A673 (cell line): Measurements from ENCODE around the gene ZFP3. TPM values are rescaled to one million over a fixed set of nuclear protein-coding genes. Genes with fewer than 3 reads are reported as not detected.
"Not testable (repeated sequence)": the region's sequence is repeated elsewhere in the genome, so short reads cannot be mapped to it uniquely, and the experiment has no call there.

Experiments
- BruUV-seq: library from RNA; stranded (reverse); fragments of 400-500 nt; replicated peaks from 2 replicates; lab custom pipeline; 2021; lab: Mats Ljungman, UMichigan
- CTCF ChIA-PET: fragments of 300-600 bp; sonication (Branson Sonifier 250); formaldehyde crosslinking; loops from one replicate; lab custom pipeline; 2022; ENCODE audit warnings: antibody characterized with exemption; lab: Charles Lee
- POLR2A ChIA-PET: fragments of 300-600 bp; sonication (Branson Sonifier 250); formaldehyde crosslinking; loops from one replicate; lab custom pipeline; 2022; ENCODE audit warnings: antibody characterized with exemption; ENCODE audit not compliant: low non-redundant PET; lab: Charles Lee
- DNase-seq: peaks from one replicate; pipeline ENCODE4 v3.0.0-alpha.2; 2015; ENCODE audit warnings: low spot score
- H3K27ac ChIP-seq: fragments of 200-600 bp; sonication (generic); 2 replicates; pipeline ENCODE4 v1.5.1; 2016; ENCODE audit warnings: mixed run types, low read depth, mild to moderate bottlenecking, mixed read lengths, antibody characterized with exemption, low read length; ENCODE audit not compliant: poor library complexity, severe bottlenecking
- H3K27me3 ChIP-seq: fragments of 200-600 bp; sonication (generic); replicated peaks from 2 replicates; pipeline ENCODE4 v1.6.1; 2017; ENCODE audit warnings: mixed run types, low read depth, mild to moderate bottlenecking, mixed read lengths, antibody characterized with exemption, low read length; ENCODE audit not compliant: insufficient read depth, poor library complexity
- H3K36me3 ChIP-seq: fragments of 200-600 bp; sonication (generic); 2 replicates; pipeline ENCODE4 v1.6.1; 2016; ENCODE audit warnings: mixed run types, mild to moderate bottlenecking, mixed read lengths, antibody characterized with exemption, low read length; ENCODE audit not compliant: insufficient read depth, poor library complexity, severe bottlenecking
- H3K4me1 ChIP-seq: fragments of 200-600 bp; sonication (generic); 2 replicates; pipeline ENCODE4 v1.6.1; 2017; ENCODE audit warnings: mixed run types, mild to moderate bottlenecking, mixed read lengths, antibody characterized with exemption, low read length; ENCODE audit not compliant: insufficient read depth, poor library complexity, severe bottlenecking
- H3K4me3 ChIP-seq: fragments of 200-600 bp; sonication (generic); 2 replicates; pipeline ENCODE4 v1.5.1; 2016; ENCODE audit warnings: low read depth, mixed run types, mild to moderate bottlenecking, mixed read lengths, low read length; ENCODE audit not compliant: poor library complexity, severe bottlenecking
- H3K9me3 ChIP-seq: fragments of 200-600 bp; sonication (generic); 2 replicates; pipeline ENCODE4 v1.6.1; 2016; ENCODE audit warnings: mixed run types, low read depth, mild to moderate bottlenecking, mixed read lengths, antibody characterized with exemption, low read length; ENCODE audit not compliant: poor library complexity, severe bottlenecking
- EZH2 ChIP-seq: fragments of 200-600 bp; sonication (generic); IDR thresholded peaks from 2 replicates; pipeline ENCODE4 v1.6.1; 2017; ENCODE audit warnings: borderline replicate concordance, low read depth, mild to moderate bottlenecking, mixed read lengths, antibody characterized with exemption, low read length; ENCODE audit not compliant: poor library complexity, severe bottlenecking
- intact Hi-C: fragments of 100-400 bp; cut with micrococcal nuclease; formaldehyde crosslinking; loops from one replicate; pipeline ENCODE4 v1.10.0; 2022; ENCODE audit not compliant: unreplicated experiment
- total RNA-seq: library from RNA; stranded (reverse); gene quantifications from 2 replicates; pipeline ENCODE4 v1.2.3, GENCODE V29; 2021
- TF ChIP-seq, protein P1 (sequence below): fragments of 300-800, 200-600 bp; sonication (generic); conservative IDR thresholded peaks from 2 replicates; pipeline ENCODE4 v1.5.1; 2017; ENCODE audit warnings: low read depth, mild to moderate bottlenecking, antibody characterized with exemption, low read length, moderate library complexity, mixed read lengths

ZFP3 gene
- total RNA-seq, 1 experiment from 2014 or later, result 8.4 TPM

GRCh38 chr17:5131146-5131715, 53.0 kb downstream of the ZFP3 start:
- ChIA-PET CTCF (no interaction called here), POLR2A (no interaction called here)
- no peaks in the 10 kb centered on the region for H3K9me3 ChIP-seq
- TF ChIP-seq, protein P1, sequence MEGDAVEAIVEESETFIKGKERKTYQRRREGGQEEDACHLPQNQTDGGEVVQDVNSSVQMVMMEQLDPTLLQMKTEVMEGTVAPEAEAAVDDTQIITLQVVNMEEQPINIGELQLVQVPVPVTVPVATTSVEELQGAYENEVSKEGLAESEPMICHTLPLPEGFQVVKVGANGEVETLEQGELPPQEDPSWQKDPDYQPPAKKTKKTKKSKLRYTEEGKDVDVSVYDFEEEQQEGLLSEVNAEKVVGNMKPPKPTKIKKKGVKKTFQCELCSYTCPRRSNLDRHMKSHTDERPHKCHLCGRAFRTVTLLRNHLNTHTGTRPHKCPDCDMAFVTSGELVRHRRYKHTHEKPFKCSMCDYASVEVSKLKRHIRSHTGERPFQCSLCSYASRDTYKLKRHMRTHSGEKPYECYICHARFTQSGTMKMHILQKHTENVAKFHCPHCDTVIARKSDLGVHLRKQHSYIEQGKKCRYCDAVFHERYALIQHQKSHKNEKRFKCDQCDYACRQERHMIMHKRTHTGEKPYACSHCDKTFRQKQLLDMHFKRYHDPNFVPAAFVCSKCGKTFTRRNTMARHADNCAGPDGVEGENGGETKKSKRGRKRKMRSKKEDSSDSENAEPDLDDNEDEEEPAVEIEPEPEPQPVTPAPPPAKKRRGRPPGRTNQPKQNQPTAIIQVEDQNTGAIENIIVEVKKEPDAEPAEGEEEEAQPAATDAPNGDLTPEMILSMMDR, result no peak
- no peak for TF ChIP-seq EZH2
- intact Hi-C loops, result no loop called here
- H3K27ac ChIP-seq, result no peak overlapping the region
- DNase-seq, result no peak
- no peaks in the 10 kb centered on the region for H3K27me3 ChIP-seq
- no peaks in the 10 kb centered on the region for H3K36me3 ChIP-seq
- no peaks in the 10 kb centered on the region for H3K4me1 ChIP-seq
- no TSS peak for BruUV-seq
- no peak overlapping the region for H3K4me3 ChIP-seq

DNA sequence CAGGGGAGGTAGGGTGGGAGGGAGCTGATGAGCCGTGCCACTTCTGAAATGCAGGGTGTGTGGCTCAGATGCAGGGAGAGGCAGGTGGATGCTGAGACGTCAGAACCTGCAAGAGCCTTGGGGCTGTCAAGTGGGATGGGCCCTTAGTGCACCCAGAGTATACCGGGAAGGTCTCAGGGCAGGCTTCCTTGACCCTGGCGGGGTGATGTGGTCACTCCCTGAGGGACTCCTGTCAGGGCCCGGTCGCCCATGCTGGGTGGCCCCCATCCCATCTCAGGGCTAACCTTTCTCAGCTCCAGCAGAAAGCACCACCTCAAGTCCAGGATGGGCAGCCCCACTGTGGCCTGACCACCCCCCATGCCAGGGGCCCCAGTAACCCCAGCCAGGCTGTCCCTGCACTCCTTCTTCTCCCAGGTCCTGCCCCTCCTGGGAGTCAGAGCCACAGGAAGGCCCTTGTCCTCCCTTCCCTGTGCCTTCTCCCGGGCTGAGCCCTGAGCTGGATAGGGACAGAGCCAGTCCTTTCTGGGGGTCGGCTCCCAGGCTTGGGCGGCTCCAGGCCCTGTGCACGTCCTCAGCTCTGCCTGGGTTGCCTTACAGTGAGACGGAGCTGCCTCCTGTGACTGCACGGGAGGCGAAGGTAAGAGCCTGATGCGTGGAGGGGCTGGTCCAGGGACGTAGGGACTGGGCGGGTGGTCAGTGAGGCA, 53.7 kb downstream of the ZFP3 start:
- BruUV-seq, result not testable (repeated sequence)

GRCh38 chr17:5132503-5133225, 54.4 kb downstream of the ZFP3 start:
- H3K4me3 ChIP-seq, H3K27ac ChIP-seq, CTCF ChIA-PET, H3K27me3 ChIP-seq, H3K9me3 ChIP-seq, BruUV-seq, DNase-seq, H3K4me1 ChIP-seq, H3K36me3 ChIP-seq, intact Hi-C loops, POLR2A ChIA-PET: not testable (repeated sequence)

More for the DNA sequence above, 53.7 kb downstream of the ZFP3 start:
- H3K27me3 ChIP-seq, DNase-seq, H3K9me3 ChIP-seq, H3K27ac ChIP-seq, CTCF ChIA-PET, intact Hi-C loops, H3K4me3 ChIP-seq, POLR2A ChIA-PET, H3K36me3 ChIP-seq, H3K4me1 ChIP-seq: not testable (repeated sequence)

- CTCF ChIA-PET, result no interaction called here
- BruUV-seq, result no TSS peak
- Histone ChIP-seq H3K27ac (no peak overlapping the region), H3K4me3 (no peak overlapping the region), H3K4me1 (no peaks in the 10 kb centered on the region), H3K9me3 (no peaks in the 10 kb centered on the region), H3K36me3 (no peaks in the 10 kb centered on the region), H3K27me3 (no peaks in the 10 kb centered on the region)
- intact Hi-C loops, result no loop called here
- DNase-seq, result no peak
- TF ChIP-seq, protein P1, result no peak
- no peak for TF ChIP-seq EZH2
- POLR2A ChIA-PET, result no interaction called here
Observed at GRCh38 chr17:5133311-5133710, 55.0 kb downstream of the ZFP3 start.

- H3K9me3 ChIP-seq, H3K27me3 ChIP-seq, H3K4me3 ChIP-seq, CTCF ChIA-PET, BruUV-seq, H3K27ac ChIP-seq, DNase-seq, H3K36me3 ChIP-seq, intact Hi-C loops, H3K4me1 ChIP-seq: not testable (repeated sequence)
- POLR2A ChIA-PET, result interaction anchor here (0.6 kb wide), 1 partner anchor 12 kb away, joined by 5 read pairs; no protein-coding TSS in a partner anchor
Observed at GRCh38 chr17:5133961-5134360, 55.7 kb downstream of the ZFP3 start.
